Stimulated activated CD8-positive, alpha-beta memory T cell treated with anti-CD3 and anti-CD28 coated beads, Interleukin-12 subunit alpha, Interleukin-12 subunit beta, amount 100 ng/mL, for 4 hours (primary cell): ENCODE data around the gene DRG1.
"Not testable (repeated sequence)": the region's sequence is repeated elsewhere in the genome, so short reads cannot be mapped to it uniquely, and the experiment has no call there.

Experiments used
- DNase-seq: peaks from one replicate; pipeline ENCODE4 v3.0.0-alpha.2; 2020; ENCODE audit warnings: low read depth

The DRG1 gene

DNA sequence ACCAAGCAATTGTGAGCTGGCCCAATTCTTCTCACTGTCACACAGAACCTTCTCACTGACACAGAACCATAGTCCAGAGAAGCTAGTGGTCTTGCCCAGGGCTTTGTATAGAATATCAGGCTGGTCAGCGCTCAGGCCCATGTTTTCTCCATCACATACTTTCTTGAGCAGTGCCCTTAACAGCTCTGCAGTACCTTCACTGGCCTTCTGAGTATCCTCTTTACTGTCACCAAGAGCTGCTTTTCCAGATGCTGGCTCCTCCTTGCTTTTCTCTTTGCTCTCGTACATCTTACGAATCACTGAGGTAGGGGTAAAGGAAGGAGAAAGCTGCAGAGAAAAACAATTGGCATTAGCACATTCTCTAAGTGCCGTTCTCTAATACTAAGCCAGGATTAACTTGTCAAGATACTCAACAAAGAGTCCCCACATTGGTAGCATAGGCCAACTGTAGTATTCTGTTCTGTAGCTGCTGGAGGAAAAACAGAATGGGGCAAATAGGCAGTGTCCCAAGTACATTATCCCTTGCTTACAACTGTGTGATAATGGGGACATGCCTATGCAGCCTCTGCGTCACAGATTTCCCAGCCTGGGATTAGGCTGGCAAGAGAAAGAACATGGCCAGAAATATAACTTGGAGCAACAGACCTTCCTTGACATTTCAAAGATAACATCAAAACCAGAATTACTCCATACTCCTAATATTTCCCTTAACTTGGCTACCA is 43.5 kb downstream of the DRG1 start:
- DNase-seq, result no peak

- no peak for DNase-seq
These were observed 44.1 kb downstream of the DRG1 start for GRCh38 chr22:31443516-31443915.

DNA sequence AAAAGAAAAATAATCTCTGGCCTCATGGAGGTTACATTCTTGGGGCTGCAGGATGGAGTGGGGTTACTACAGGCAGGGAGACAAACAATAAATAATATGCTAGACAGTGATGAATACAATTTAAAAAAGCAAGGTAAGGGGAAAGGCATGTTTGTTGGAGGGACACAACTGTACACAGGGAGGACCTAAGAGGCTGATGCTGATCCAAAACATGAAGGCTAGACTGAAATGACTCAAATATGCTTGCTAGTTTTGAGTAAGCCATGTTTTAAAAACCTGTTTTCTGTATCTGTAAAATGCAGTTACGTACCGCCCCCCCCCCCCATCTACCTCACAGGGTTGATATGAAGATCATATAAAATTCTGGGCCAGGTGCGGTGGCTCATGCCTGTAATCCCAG is 46.2 kb downstream of the DRG1 start:
- no peak for DNase-seq

- no peak for DNase-seq
These were observed 46.8 kb downstream of the DRG1 start for GRCh38 chr22:31446208-31446607.

DNA sequence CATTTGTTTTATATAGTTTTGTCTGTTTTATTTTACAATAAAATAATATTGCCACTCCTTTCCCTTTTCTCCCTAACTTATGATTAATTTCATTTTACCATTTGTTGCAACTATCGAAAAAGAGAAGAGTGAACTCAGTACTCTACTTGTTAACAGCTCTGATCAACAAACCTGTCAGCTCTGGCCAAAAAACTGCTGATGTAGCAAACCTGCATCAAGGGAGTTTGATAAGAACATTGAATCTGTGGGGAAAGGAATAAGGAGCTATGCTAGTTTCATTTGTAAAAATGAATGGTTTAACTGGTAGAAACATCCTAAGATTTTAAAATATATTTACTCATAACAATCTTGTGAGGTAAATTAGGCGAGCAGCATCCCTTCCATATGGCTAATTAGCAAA is 47.4 kb downstream of the DRG1 start:
- no peak for DNase-seq

- no peak for DNase-seq
These were observed 47.9 kb downstream of the DRG1 start for GRCh38 chr22:31447337-31447736.

DNA sequence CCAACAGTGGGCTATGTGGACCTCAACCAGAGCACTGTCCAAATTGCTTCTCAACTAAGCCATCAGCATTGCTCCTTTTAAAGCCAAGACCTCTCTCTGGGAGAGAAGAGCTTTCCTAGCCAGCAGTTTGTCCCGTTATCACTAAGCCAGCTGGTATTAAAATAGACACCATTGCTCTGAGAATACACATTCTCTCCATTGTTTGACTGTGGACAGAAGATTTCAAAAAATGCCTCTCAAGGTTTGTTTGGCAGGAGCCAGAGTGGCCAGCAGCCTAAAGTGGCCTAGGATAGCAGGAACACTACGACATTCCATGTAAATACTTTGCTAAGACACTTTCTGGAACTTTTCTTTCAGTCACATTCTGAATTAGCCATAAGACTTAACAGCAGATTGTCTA is 49.0 kb downstream of the DRG1 start:
- no peak for DNase-seq

- no peak for DNase-seq
These were observed 50.1 kb downstream of the DRG1 start for GRCh38 chr22:31449506-31449905.

GRCh38 chr22:31451709-31452571 is 52.5 kb downstream of the DRG1 start:
- DNase-seq, result no peak

GRCh38 chr22:31461699-31462098 is 62.3 kb downstream of the DRG1 start:
- no peak for DNase-seq

- no peak for DNase-seq
These were observed 65.9 kb downstream of the DRG1 start for GRCh38 chr22:31465307-31465706.

DNA sequence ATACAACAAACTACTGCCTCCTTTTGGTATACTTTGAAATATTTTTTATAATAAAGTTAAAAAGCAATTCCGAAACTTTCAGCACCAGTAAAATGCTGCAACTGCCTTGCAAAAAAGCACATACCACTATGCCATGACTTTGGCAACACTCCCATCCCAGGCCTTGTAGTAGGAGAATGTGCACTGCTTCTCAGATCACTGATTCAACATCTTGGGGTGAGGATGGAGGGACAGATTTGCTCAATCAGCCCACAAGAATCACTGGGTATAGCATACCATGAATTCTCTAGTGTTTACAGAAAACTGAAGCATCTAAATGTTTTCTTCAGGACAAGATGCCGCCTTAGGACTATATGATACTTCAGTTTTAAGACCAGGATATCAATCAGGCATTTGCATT is 75.3 kb downstream of the DRG1 start:
- DNase-seq, result no peak

DNA sequence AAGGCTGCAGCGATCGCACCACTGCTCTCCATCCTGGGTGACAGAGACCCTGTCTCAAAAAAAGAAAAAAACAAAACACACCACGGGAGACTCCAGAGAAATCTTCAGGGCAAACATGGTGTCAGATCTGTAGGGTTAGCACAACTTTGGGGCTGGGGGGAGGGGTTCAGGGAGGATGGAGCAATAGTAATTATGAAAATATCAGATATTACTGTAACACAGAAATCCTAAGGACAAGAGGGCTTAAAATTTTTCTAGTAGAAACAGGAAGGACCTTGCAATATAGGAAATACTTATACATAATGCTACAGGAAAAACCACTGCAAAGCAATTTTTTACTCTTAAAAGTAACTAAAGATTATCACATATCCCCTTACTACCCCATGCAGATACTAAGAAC is 76.4 kb downstream of the DRG1 start:
- DNase-seq, result no peak

DNA sequence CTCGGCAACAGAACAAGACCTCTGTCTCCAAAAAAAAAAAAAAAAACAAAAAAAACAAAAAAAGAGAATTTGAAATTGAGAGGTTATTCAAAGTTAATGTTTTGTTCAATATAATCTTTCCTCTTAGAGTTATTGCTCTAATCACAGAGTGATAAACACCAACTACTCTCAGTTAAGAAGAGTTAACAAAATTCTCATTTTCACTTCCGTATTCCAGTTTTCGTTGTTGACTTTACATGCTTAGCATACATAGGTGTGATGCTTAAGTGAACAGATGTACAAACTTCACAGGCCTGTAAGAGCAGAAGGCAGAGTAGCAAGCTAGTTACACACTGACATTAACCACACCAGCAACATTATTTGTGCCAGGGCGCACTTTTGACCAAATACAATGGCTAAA is 77.9 kb downstream of the DRG1 start:
- no peak for DNase-seq

GRCh38 chr22:31481129-31481528 is 81.7 kb downstream of the DRG1 start:
- DNase-seq, result no peak

DNA sequence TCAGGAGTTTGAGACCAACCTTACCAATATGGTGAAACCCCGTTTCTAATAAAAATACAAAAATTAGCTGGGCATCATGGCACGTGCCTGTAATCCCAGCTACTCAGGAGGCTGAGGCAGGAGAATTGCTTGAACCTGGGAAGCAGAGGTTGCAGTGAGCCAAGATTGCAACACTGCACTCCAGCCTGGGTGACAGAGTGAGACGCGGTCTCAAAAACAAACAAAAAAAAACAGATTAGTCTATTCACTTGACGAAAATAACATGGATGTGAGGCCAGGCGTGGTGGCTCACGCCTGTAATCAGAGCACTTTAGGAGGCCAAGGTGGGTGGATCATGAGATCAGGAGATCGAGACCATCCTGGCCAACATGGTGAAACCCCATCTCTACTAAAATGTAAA is 83.1 kb downstream of the DRG1 start:
- not testable (repeated sequence) for DNase-seq
